HG03097 (cell line): ENCODE measurements around the gene TRPM3.
"Not testable (repeated sequence)": the region's sequence is repeated elsewhere in the genome, so short reads cannot be mapped to it uniquely, and the experiment has no call there.

Source experiments
- ATAC-seq: cut with Tn5 transposase; IDR thresholded peaks from one replicate; pipeline ENCODE4 v1.9.1; 2021; ENCODE audit not compliant: unreplicated experiment, low FRiP score

The TRPM3 gene

DNA sequence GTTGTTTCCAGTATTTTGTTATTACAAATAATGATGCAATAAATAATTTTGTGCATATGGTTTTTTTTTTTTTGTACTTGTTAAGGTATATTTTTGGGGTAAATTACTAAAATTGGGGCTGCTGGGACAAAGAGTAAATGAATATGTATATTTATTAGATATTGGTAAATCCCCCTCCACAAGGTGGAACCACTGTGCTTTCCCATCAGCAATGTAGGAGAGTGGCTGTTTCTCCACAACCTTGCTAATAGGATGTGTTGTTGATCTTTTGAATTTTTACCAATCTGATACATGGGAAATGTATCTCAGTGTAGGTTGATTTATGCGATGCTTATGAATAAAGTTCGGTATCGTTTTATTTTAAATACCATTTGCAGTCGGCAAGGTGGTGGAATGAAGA is 118.1 kb downstream of the TRPM3 start:
- no peak for ATAC-seq

- no peak for ATAC-seq
Measured at GRCh38 chr9:71001780-71002386, 119.5 kb downstream of the TRPM3 start.

DNA sequence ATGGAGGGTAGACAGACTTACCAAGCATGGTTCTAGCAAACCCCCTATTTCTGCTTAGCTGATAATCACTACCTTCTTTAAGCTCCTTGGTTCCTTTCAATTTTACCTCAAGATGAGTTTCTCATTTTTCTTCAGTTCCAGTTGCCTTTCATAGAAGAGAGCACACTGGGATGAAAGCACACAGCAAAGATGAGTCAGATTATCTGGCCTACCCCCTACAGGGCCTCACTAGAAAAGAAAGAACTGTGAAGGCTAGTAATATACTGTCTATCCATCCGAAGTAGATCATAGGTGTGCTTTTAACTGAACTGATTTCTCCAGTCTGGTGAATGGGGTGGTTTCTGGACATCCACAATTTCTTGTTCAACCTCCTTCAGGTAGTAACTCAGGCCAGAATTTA is 122.5 kb downstream of the TRPM3 start:
- no peak for ATAC-seq

- ATAC-seq = no peak
Measured at GRCh38 chr9:70995511-70995910, 125.9 kb downstream of the TRPM3 start.

GRCh38 chr9:70994582-70994981 is 126.8 kb downstream of the TRPM3 start:
- no peak for ATAC-seq

DNA sequence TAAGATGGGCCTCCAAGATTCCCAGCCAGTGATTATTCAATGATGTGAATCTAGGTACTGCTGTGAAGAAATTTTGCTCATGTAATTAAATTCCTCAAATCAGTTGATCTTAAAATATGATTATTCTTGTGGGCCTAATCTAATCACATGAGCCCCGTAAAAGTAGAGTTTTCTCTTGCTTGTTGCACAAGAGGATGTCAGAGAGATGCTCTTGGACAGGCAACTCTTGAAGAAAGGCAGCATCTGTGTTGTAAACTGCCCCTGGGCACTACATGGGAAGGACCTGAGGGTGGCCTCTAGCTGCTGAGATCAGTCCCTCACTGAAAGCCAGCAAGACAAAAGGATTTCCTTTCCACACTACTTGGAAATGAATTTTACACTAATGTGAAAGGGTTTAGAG is 132.9 kb downstream of the TRPM3 start:
- ATAC-seq = no peak

- ATAC-seq = no peak
Measured at GRCh38 chr9:70987986-70988385, 133.4 kb downstream of the TRPM3 start.

GRCh38 chr9:70986984-70987383 is 134.4 kb downstream of the TRPM3 start:
- no peak for ATAC-seq

DNA sequence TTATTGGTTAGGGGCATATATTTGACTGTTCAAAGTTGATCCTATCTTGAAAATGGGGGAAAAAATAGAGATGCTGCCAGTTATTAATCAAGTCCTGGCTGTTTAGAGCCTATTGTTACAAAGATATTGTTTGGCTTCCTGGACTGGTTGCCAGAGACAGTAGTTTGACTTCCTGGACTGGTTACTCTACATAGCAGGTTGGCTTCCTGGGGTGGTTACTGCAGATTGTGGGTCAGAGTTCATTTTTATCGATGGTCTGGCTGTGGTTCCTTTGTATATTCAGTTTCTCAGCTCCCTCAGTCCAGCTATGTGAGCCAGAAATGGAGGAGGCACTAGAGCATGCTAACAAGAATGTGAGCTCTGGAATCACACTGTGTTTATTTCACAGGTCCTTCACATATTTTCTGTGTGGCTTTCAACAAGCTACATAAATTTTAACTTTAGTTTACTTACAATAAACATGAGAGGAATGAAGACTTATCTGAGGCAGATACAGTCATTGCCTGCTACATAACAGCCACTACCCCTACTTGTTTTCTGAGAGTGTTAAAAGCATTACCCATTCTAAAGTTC is 137.6 kb downstream of the TRPM3 start:
- ATAC-seq = no peak

DNA sequence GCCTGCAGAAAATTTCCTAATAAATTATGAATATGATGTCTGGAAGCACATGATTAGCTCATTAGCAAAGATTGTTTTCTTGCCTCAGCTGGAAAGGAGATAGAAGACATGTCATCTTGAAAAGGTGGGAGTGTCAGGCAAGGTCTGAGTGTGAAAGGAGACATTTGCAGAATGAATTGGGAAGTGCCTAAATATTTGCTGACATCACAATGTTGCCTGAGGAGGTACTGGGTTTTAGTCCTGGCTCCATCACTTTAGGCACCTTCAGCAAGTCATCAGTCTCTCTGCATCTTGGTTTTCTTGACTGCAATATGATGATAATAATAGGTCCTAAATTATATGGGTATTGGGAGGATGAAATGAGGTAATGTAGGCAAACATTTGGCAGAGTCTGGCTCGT is 140.1 kb downstream of the TRPM3 start:
- no peak for ATAC-seq

DNA sequence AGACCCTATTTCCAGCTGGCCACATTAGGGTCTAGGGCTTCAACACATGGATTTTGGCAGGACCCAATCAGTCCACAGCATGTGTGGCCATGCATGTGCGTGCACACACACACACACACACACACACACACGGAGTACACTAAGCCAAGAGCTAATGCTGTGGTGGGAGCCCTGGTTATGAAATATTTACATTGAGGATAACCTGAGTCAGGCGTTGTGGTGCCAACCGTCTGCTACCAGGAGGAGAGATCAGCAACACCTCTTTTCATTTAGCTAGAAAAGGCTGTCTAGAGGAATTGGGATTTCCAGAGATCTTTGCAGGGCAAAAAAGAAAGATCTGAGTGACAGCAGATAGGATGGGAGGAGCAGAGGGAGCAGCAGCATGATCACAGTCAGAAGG is 141.5 kb downstream of the TRPM3 start:
- no peak for ATAC-seq

GRCh38 chr9:70978085-70978484 is 143.3 kb downstream of the TRPM3 start:
- ATAC-seq = no peak

DNA sequence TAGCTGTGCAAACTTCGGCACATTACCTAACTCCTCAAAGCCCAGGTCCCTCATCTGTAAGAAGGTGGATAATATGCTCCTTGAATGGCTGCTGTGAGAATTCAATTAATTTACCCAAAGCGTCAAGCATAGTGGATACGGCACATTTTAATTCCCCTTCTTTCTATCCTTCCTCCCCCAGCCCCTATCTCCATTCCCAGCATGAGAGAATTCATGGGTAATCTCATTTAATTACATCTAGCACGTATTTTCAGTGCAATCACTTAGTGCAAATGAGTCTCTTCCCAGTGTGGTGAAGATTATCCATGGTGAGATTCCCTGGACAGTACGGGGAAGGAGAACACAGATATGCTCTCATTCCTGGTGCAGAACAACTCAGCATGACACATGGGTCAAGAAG is 145.6 kb downstream of the TRPM3 start:
- no peak for ATAC-seq

DNA sequence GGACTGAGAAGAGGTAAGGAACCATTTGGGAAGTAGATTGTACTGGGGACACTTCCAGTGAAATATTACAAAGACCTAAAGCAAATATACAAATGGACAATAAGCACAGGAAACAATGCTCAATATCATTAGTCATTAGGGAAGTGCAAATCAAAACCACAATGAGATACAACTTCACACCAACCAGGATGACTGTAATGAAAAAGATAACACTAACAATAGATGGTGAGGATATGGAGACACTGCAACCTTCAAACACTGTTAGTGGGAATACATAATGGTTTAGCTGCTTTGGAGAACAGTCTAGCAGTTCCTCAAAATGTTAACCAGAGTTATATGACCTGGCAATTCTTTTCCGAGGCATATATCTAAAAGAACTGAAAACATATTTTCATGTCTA is 149.7 kb downstream of the TRPM3 start:
- ATAC-seq = no peak

GRCh38 chr9:70966380-70966779 is 155.0 kb downstream of the TRPM3 start:
- ATAC-seq = not testable (repeated sequence)

GRCh38 chr9:70964861-70965260 is 156.6 kb downstream of the TRPM3 start:
- no peak for ATAC-seq

GRCh38 chr9:70963554-70963953 is 157.9 kb downstream of the TRPM3 start:
- no peak for ATAC-seq

- ATAC-seq = no peak
Measured at GRCh38 chr9:70962761-70963440, 158.5 kb downstream of the TRPM3 start.

DNA sequence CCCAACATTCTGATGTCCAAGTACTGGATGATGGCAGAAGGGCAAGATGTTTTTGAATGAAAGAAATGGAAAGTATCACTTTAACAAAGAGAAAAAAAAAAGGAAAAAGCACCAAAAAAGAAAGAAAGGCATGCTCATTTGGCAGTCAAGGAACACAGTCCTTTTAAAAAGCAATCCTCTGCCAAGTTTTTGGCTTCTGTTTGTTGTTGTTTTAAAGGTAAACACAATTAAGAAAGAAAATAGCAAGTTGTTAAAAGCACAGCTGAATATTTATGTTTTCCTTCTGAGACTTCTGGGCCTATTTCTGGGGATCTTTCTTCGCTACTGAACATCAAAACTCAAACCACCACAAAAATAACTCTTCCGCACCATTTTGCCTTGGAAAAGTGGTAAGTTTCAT is 162.1 kb downstream of the TRPM3 start:
- ATAC-seq = no peak

GRCh38 chr9:70954596-70955143 is 166.8 kb downstream of the TRPM3 start:
- no peak for ATAC-seq

DNA sequence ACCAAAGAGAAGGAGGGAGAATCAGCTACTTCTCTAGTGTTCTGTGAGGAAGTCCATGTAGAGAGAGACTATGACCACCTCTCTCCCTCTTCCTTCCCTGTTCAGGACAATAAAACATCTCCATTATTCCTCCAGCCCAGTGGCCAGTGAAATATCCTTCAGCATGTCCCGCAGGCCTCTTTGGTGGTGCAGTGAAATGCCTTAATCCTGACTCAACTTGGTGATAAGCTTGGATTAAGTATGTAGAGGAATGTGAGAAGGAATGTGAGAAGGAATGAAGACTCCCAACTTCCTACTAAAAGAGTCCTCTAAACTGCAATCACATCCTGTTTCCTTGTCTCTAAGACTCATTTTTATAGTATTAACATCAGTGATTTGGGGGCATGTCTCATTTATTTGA is 167.3 kb downstream of the TRPM3 start:
- no peak for ATAC-seq
